Transverse colon (tissue), 4 donors: ENCODE results near the gene P2RX4.

Experiments used
- CTCF ChIP-seq, 5 experiments: fragments of 200-600 bp in 3 of 5; fragments of 450-650 bp in 2 of 5; sonication (generic) in 3 of 5; IDR thresholded peaks; 1 replicate in 2 of 5; 2 replicates in 3 of 5; pipeline ENCODE4 v1.5.1; 2016 to 2017; ENCODE audit warnings: antibody characterized with exemption in 5 of 5, inconsistent platforms in 3 of 5, mild to moderate bottlenecking in 2 of 5, moderate library complexity in 1 of 5
- EP300 ChIP-seq: sonication (generic); formaldehyde crosslinking; IDR thresholded peaks from one replicate; pipeline ENCODE4 v1.6.1; 2017; ENCODE audit warnings: antibody characterized with exemption, low read depth
- POLR2AphosphoS5 ChIP-seq, 3 donors: sonication (generic); formaldehyde crosslinking; IDR thresholded peaks; one replicate each; pipeline ENCODE4 v1.6.1; 2016; ENCODE audit warnings: antibody characterized with exemption in 3 of 3

GRCh38 chr12:121214166-121214777, 4.3 kb downstream of the P2RX4 start:
- TF ChIP-seq CTCF (IDR thresholded peaks at IDR 0.05) (no peak), POLR2AphosphoS5 (IDR thresholded peaks at IDR 0.05) (no peak), EP300 (no peak)
